GM20000 (cell line): Measurements from ENCODE around the gene PTPRK.
"Not testable (repeated sequence)": the region's sequence is repeated elsewhere in the genome, so short reads cannot be mapped to it uniquely, and the experiment has no call there.

Experiments
- DNase-seq: peaks from one replicate; pipeline ENCODE4 v3.0.0; 2012; ENCODE audit warnings: low spot score
- TF ChIP-seq, protein P1 (sequence below): IDR thresholded peaks from 2 replicates; pipeline ENCODE4 v1.5.1; 2012; ENCODE audit warnings: mild to moderate bottlenecking, control low read depth; ENCODE audit errors: extremely low read depth, missing control alignments

The PTPRK gene

DNA sequence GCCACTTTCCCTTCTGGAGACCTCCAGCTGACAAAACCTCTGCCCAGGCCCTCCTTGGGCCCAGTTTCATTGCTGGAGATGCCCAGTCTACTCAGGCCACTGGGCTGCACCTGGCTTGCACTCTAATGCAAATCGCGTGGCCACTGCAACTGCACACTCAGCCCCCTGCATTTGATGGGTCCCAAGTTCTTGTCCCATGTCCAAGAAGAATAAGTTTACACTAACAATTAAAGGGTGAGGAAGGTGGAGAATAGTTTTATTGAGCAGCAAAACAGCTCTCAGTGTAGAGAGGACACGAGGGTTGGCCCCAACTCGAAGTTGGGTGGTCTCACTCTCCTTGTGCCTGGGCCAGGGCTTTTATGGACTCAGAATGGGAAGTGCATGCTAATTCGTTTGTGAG lies 587.7 kb downstream of the PTPRK start:
- TF ChIP-seq, protein P1, sequence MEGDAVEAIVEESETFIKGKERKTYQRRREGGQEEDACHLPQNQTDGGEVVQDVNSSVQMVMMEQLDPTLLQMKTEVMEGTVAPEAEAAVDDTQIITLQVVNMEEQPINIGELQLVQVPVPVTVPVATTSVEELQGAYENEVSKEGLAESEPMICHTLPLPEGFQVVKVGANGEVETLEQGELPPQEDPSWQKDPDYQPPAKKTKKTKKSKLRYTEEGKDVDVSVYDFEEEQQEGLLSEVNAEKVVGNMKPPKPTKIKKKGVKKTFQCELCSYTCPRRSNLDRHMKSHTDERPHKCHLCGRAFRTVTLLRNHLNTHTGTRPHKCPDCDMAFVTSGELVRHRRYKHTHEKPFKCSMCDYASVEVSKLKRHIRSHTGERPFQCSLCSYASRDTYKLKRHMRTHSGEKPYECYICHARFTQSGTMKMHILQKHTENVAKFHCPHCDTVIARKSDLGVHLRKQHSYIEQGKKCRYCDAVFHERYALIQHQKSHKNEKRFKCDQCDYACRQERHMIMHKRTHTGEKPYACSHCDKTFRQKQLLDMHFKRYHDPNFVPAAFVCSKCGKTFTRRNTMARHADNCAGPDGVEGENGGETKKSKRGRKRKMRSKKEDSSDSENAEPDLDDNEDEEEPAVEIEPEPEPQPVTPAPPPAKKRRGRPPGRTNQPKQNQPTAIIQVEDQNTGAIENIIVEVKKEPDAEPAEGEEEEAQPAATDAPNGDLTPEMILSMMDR: no peak
- DNase-seq: no peak

DNA sequence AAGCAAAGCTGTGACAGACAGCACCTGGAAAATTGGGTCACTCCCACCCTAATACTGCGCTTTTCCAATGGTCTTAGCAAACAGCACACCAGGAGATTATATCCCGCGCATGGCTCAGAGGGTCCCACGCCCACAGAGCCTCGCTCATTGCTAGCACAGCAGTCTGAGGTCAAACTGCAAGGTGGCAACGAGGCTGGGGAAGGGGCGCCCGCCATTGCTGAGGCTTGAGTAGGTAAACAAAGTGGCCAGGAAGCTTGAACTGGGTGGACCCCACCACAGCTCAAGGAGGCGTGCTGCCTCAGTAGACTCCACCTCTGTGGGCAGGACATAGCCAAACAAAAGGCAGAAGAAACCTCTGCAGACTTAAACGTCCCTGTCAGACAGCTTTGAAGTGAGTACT lies 594.0 kb downstream of the PTPRK start:
- DNase-seq: not testable (repeated sequence)

DNA sequence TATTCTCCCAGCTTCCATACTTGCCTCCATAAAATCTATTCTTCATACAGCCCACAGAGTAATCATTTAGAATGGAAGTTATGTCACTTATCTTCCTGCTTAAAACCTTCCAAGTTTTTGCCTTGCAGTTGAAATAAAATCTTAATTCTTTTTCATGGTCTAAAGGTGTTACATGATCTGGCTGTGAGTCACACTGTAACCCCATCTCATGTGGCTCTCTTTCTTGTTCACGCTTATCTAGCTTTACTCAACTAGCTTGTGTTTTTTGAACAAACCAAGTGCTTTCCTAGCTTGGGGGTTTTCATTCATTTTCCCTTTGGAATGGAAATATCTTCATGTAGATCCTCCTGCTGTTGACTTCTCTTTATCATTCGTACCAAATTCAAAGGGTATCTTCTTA lies 596.0 kb downstream of the PTPRK start:
- DNase-seq: no peak
- TF ChIP-seq, protein P1: no peak

DNA sequence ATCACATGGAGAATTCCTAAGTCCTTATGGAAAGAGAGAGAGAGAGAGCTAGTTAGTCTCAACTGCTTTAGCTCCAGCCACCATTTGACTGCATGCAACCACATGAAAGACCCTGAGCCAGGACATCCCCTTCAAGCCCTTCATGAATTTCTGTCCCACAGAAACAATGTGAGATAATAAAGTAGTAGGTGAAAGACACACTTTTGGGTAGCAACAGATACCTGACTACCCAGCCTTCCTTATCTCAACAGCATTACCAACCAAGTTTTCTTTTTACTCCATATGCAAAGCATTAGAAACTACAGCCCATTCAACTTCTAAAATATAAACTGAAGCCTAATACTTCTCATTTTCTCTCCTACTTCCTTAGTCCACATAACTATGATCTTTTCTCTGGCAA lies 596.4 kb downstream of the PTPRK start:
- TF ChIP-seq, protein P1: no peak

DNA sequence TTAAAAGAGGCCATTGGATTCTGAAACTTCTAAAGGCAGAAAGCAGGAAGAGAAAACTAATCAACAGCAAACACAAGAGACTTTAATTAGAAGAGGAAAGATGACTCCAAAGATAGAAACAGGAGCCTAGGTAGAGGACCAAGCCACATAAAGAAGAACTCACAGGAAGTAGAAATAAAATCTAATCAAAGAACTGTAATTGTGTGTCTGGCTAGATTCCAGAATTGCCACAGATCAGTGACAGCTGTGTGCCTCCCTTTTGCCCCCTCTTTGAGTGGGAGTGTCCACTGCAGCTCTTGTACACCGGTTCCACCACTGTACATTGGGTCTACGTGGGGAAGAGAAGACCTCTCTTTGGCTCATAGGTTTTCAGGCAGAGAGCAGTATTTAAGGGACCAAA lies 597.3 kb downstream of the PTPRK start:
- no peak for DNase-seq
- TF ChIP-seq, protein P1: no peak

More for the DNA sequence above, 596.4 kb downstream of the PTPRK start:
- DNase-seq: no peak

DNA sequence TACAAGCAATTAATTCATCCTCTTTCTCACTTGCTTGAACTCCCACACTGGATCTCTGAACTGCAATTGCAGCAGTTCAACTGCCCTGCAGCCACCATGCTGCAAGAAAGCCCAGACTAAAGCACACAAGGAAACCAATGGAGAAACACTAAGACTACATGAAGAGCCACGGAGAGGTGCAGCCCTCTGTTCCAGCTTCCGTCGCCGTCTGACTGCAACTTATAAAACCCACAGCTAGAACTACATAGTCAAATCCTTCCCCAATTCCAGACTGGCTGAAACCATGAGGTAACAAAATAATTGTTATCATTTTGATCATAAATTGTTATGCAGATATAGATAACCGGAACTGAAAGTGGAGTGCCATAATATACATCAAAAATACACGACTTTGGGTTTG lies 598.4 kb downstream of the PTPRK start:
- DNase-seq: no peak
- TF ChIP-seq, protein P1: no peak

DNA sequence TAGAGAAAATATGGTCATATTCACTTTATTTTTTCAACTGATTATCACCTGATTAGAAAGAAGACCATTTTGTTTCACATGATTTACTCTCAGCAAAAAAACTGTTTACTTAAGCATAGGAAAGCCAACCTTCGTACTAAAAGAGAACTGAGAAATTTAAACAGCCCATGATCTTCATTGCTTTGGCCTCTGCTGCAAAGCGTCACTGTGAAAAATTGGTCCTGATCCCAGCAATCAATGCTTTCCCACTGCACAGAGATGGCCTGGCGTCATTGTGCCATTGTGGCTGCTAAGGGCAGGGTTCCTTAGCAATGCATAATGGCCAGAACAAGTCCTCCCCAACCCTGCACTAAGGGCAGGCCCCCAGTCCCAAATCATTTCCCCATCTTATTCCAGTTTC lies 599.6 kb downstream of the PTPRK start:
- no peak for DNase-seq
- TF ChIP-seq, protein P1: no peak
